ENCODE data around the gene C20orf202.
A peak's percentile ranks its signal among the peaks of the same experiment; 100 is the strongest.

C20orf202 gene

GRCh38 chr20:1202762-1203504, at the start of gene C20orf202:
Gene C20orf202, plus strand, starts transcription at chr20:1203454. Its CDS starts 132 bp downstream, at chr20:1203586.
- no peaks in the 10 kb centered on the region for H3K4me1 Mint-ChIP-seq
- DNase-seq: no peak
- ATAC-seq (replicated peaks): no peak
- no peaks in the 10 kb centered on the region for H3K36me3 Mint-ChIP-seq
- peaks cover 12% of the 10 kb centered on the region in 2 donors for H3K27me3 Mint-ChIP-seq
- no peak within 1 kb of the TSS for H3K4me3 Mint-ChIP-seq
- H3K9me3 Mint-ChIP-seq: no peaks in the 10 kb centered on the region
- peak within 1 kb of the TSS; percentile 69 for H3K27ac Mint-ChIP-seq

DNA sequence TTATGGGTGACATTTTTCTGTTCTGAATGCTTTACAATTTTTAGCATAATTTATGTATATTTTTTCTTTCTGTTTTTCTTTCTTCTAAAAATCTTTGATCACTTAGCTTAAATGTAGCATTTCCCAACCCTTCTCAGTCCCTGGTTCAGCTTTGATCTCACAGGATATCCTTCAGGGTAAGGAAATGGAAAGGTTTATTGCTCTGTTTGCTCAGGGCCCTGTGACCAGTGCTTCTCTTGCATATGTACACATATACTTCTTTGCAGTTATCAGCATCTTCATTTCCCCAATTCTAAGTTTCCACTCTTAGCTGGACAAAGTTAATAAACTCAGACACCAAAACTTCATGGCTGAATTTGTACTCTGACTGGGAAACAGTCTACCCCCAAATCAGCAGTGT, 49.0 kb upstream of the C20orf202 start:
- Mint-ChIP-seq H3K36me3 (peaks cover 48 to 70% of the 10 kb centered on the region in 2 donors), H3K4me1 (no peaks in the 10 kb centered on the region), H3K4me3 (no peak overlapping the region), H3K27ac (no peak overlapping the region), H3K27me3 (no peaks in the 10 kb centered on the region), H3K9me3 (peaks cover 0 to 2% of the 10 kb centered on the region in 2 donors)
- no peak for DNase-seq
- no peak for ATAC-seq (replicated peaks)

DNA sequence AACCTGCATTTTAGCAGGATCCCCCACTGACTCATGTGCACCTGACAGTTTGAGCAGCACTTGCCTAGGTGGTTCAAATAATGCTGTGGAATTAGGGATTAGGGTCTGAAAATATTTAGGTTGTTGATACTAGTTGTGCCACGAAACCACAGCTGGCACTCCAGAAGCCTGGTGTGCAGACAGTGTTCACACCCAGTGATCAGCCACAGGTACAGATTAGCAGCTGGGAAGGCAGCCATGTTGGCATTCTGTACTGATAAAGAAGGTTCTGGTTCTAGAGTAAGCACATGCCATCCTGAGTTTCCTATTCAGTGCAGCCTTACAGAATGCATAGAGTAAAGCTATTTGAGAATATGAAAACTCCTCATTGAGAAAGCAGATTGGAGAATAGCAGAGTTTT, 48.6 kb upstream of the C20orf202 start:
- H3K27me3 Mint-ChIP-seq: no peaks in the 10 kb centered on the region
- peaks cover 49 to 69% of the 10 kb centered on the region in 2 donors for H3K36me3 Mint-ChIP-seq
- DNase-seq (no peak), ATAC-seq (replicated peaks) (no peak)
- no peak overlapping the region for H3K27ac Mint-ChIP-seq
- H3K4me3 Mint-ChIP-seq: no peak overlapping the region
- peaks cover 0 to 2% of the 10 kb centered on the region in 2 donors for H3K9me3 Mint-ChIP-seq
- no peaks in the 10 kb centered on the region for H3K4me1 Mint-ChIP-seq

GRCh38 chr20:1155342-1155741, 47.9 kb upstream of the C20orf202 start:
- H3K9me3 Mint-ChIP-seq: peaks cover 0 to 2% of the 10 kb centered on the region in 2 donors
- H3K36me3 Mint-ChIP-seq: peaks cover 47 to 72% of the 10 kb centered on the region in 2 donors
- no peak for DNase-seq

DNA sequence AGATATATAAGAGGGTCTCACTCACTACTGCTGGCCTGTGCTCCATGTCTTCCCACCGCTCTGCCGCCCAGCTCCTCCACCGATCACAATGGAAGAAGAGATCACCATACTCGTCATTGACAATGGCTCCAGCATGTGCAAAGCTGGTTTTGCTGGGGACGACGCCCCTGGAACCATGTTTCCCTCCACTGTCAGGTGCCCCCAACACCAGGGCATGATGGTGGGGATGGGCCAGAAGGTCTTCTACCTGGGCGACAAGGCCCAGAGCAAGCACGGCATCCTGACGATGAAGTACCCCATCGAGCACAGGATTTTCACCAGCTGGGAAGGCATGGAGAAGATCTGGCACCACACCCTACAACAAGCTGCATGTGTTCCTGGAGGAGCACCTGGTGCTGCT, 42.8 kb upstream of the C20orf202 start:
- Mint-ChIP-seq H3K36me3 (peaks cover 48 to 68% of the 10 kb centered on the region in 2 donors), H3K27me3 (no peaks in the 10 kb centered on the region), H3K27ac (peak overlapping the region; percentile 3), H3K4me1 (peaks cover 0 to 2% of the 10 kb centered on the region in 2 donors), H3K9me3 (peaks cover 0 to 2% of the 10 kb centered on the region in 2 donors), H3K4me3 (no peak overlapping the region)
- DNase-seq (no peak), ATAC-seq (replicated peaks) (no peak)

More at GRCh38 chr20:1155342-1155741, 47.9 kb upstream of the C20orf202 start:
- H3K27ac Mint-ChIP-seq: no peak overlapping the region
- H3K4me1 Mint-ChIP-seq: no peaks in the 10 kb centered on the region
- ATAC-seq (replicated peaks): no peak
- H3K4me3 Mint-ChIP-seq: no peak overlapping the region
- H3K27me3 Mint-ChIP-seq: no peaks in the 10 kb centered on the region

DNA sequence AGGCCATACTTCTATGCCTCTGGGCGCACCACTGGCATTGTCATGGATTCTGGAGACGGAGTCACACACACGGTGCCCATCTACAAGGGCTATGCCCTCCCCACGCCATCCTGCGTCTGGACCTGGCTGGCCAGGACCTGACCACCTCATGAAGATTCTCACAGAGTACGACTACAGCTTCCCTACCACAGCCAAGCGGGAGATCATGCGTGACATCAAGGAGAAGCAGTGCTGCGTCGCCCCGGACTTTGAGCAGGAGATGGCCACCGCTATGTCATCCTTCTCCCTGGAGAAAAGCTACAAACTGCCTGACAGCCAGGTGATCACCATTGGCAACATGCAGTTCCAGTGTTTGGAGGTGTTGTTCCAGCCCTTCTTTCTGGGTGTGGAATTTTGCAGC, 42.3 kb upstream of the C20orf202 start:
- Mint-ChIP-seq H3K4me3 (no peak overlapping the region), H3K27ac (no peak overlapping the region), H3K36me3 (peaks cover 47 to 68% of the 10 kb centered on the region in 2 donors), H3K9me3 (peaks cover 0 to 2% of the 10 kb centered on the region in 2 donors), H3K4me1 (peaks cover 0 to 2% of the 10 kb centered on the region in 2 donors), H3K27me3 (no peaks in the 10 kb centered on the region)
- no peak for DNase-seq
- no peak for ATAC-seq (replicated peaks)

GRCh38 chr20:1163105-1163504, 40.1 kb upstream of the C20orf202 start:
- no peak for DNase-seq
- peak overlapping the region; percentile 20 for H3K27ac Mint-ChIP-seq
- ATAC-seq (replicated peaks): no peak
- H3K36me3 Mint-ChIP-seq: peaks cover 58 to 69% of the 10 kb centered on the region in 2 donors
- no peak overlapping the region for H3K4me3 Mint-ChIP-seq
- H3K9me3 Mint-ChIP-seq: no peaks in the 10 kb centered on the region
- H3K4me1 Mint-ChIP-seq: peaks cover 0 to 2% of the 10 kb centered on the region in 2 donors
- no peaks in the 10 kb centered on the region for H3K27me3 Mint-ChIP-seq

DNA sequence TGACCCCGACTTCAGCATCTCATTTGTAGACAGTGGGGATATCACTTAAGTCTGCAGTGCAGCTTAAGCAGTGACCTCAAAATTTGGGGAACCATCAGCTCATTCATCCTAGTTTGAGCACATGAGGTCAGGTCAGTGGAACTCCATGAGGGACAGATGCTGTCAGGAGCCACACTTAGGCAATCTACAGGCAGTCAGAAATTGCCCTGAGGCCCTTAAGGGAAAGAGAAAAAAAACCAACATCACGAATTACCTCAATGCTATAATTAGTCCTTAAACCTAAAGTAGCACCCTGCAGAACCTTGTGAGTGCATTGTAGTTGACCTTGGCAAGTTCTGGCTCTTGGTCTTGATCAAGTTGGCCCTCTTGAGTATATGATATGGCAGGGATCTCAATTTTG, 39.6 kb upstream of the C20orf202 start:
- no peak for DNase-seq
- no peak overlapping the region for H3K4me3 Mint-ChIP-seq
- ATAC-seq (replicated peaks): no peak
- peaks cover 63 to 72% of the 10 kb centered on the region in 2 donors for H3K36me3 Mint-ChIP-seq
- H3K27me3 Mint-ChIP-seq: no peaks in the 10 kb centered on the region
- H3K4me1 Mint-ChIP-seq: peaks cover 0 to 2% of the 10 kb centered on the region in 2 donors
- no peak overlapping the region for H3K27ac Mint-ChIP-seq
- H3K9me3 Mint-ChIP-seq: no peaks in the 10 kb centered on the region

- no peaks in the 10 kb centered on the region for H3K9me3 Mint-ChIP-seq
- H3K36me3 Mint-ChIP-seq: peaks cover 66 to 82% of the 10 kb centered on the region in 2 donors
- peaks cover 0 to 2% of the 10 kb centered on the region in 2 donors for H3K4me1 Mint-ChIP-seq
- DNase-seq (no peak), ATAC-seq (replicated peaks) (no peak)
- no peak overlapping the region for H3K4me3 Mint-ChIP-seq
- H3K27ac Mint-ChIP-seq: peak overlapping the region; percentile 2
- H3K27me3 Mint-ChIP-seq: no peaks in the 10 kb centered on the region
Observed at GRCh38 chr20:1164871-1165270, 38.4 kb upstream of the C20orf202 start.

- peaks cover 0 to 2% of the 10 kb centered on the region in 2 donors for H3K4me1 Mint-ChIP-seq
- no peak overlapping the region for H3K4me3 Mint-ChIP-seq
- no peaks in the 10 kb centered on the region for H3K27me3 Mint-ChIP-seq
- ATAC-seq (replicated peaks) (no peak), DNase-seq (no peak)
- no peak overlapping the region for H3K27ac Mint-ChIP-seq
- H3K9me3 Mint-ChIP-seq: no peaks in the 10 kb centered on the region
- peaks cover 69 to 82% of the 10 kb centered on the region in 2 donors for H3K36me3 Mint-ChIP-seq
Observed at GRCh38 chr20:1165521-1165920, 37.7 kb upstream of the C20orf202 start.

DNA sequence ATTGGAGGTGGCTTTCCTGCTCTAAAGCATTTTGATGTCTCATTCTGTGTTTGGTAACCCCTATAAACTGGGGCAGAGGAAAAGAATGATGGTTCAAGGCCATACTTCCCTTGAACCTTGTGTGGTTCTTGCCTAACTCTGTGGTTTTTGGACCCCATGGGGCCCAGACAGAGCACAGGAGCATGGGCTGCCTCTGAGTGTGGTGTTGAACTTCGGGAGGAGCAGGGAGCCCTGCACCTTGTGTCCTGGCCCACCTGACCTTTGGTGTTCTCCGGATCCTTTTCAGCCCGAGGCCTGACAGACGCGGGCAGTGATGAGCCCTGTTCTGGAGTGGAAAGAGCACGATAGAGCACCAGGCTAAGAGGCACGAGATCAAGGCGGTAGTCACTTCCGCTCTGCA, 37.3 kb upstream of the C20orf202 start:
- peaks cover 0 to under 1% of the 10 kb centered on the region in 2 donors for H3K4me1 Mint-ChIP-seq
- no peak overlapping the region for H3K27ac Mint-ChIP-seq
- H3K4me3 Mint-ChIP-seq: no peak overlapping the region
- H3K9me3 Mint-ChIP-seq: no peaks in the 10 kb centered on the region
- ATAC-seq (replicated peaks) (no peak), DNase-seq (no peak)
- no peaks in the 10 kb centered on the region for H3K27me3 Mint-ChIP-seq
- peaks cover 69 to 82% of the 10 kb centered on the region in 2 donors for H3K36me3 Mint-ChIP-seq

- no peaks in the 10 kb centered on the region for H3K9me3 Mint-ChIP-seq
- H3K27me3 Mint-ChIP-seq: no peaks in the 10 kb centered on the region
- no peak overlapping the region for H3K4me3 Mint-ChIP-seq
- H3K27ac Mint-ChIP-seq: no peak overlapping the region
- H3K36me3 Mint-ChIP-seq: peaks cover 70 to 89% of the 10 kb centered on the region in 2 donors
- ATAC-seq (replicated peaks) (no peak), DNase-seq (no peak)
- H3K4me1 Mint-ChIP-seq: no peaks in the 10 kb centered on the region
Observed at GRCh38 chr20:1166948-1167720, 36.1 kb upstream of the C20orf202 start.

GRCh38 chr20:1169224-1169623, 34.0 kb upstream of the C20orf202 start:
- no peak for DNase-seq
- Mint-ChIP-seq H3K4me3 (no peak overlapping the region), H3K27ac (no peak overlapping the region), H3K9me3 (no peaks in the 10 kb centered on the region), H3K4me1 (no peaks in the 10 kb centered on the region), H3K36me3 (peaks cover 78 to 96% of the 10 kb centered on the region in 2 donors), H3K27me3 (no peaks in the 10 kb centered on the region)
- no peak for ATAC-seq (replicated peaks)

DNA sequence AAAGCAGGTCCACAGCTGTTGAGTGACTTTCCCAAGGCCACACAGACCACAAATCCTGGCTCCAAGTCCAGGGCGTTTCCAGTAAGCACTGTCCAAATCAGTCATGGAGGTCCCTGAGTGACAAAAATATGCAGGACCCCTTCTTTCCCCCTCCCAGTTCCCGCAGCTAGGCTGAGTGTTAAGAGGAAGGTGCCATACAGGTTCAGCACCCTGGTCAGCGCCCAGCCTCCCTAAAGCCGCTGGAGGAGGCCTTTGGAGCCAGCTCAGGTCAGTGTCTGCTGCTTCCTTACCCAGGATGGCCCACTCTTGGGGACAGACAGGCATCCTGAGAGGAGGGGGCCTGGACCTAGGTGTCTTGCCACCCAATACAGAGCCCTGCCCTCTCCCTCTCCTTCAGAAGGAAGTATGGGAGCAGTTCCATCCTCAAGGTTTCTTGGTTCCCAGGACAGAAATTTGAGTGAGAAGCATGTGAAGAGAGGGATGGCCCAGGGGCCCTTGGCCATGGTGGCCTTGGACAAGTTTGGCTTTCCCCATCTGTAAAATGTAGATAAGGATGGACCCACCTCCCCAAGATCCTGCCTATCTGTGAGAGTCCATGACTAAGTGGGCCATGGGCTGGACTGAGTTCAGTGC, 31.7 kb upstream of the C20orf202 start:
- no peaks in the 10 kb centered on the region for H3K9me3 Mint-ChIP-seq
- ATAC-seq (replicated peaks) (no peak), DNase-seq (no peak)
- no peaks in the 10 kb centered on the region for H3K4me1 Mint-ChIP-seq
- peaks cover 71 to 93% of the 10 kb centered on the region in 2 donors for H3K36me3 Mint-ChIP-seq
- H3K27ac Mint-ChIP-seq: no peak overlapping the region
- no peaks in the 10 kb centered on the region for H3K27me3 Mint-ChIP-seq
- H3K4me3 Mint-ChIP-seq: no peak overlapping the region

Measured in stimulated activated naive B cell treated with anti-CD40 and anti-IgM and Interleukin-4, amounts not matched to agents 10 μg/mL and 1 μg/mL and 100 μg/mL, for 72 hours (primary cell).